Bone marrow (tissue), 2 donors: Measurements from ENCODE around the gene COL6A3.
"Not testable (repeated sequence)": the region's sequence is repeated elsewhere in the genome, so short reads cannot be mapped to it uniquely, and the experiment has no call there.

ENCODE experiments used
- DNase-seq, 2 donors: peaks; one replicate each; lab custom pipeline; 2025; lab: John Stamatoyannopoulos, UW

Gene COL6A3

DNA sequence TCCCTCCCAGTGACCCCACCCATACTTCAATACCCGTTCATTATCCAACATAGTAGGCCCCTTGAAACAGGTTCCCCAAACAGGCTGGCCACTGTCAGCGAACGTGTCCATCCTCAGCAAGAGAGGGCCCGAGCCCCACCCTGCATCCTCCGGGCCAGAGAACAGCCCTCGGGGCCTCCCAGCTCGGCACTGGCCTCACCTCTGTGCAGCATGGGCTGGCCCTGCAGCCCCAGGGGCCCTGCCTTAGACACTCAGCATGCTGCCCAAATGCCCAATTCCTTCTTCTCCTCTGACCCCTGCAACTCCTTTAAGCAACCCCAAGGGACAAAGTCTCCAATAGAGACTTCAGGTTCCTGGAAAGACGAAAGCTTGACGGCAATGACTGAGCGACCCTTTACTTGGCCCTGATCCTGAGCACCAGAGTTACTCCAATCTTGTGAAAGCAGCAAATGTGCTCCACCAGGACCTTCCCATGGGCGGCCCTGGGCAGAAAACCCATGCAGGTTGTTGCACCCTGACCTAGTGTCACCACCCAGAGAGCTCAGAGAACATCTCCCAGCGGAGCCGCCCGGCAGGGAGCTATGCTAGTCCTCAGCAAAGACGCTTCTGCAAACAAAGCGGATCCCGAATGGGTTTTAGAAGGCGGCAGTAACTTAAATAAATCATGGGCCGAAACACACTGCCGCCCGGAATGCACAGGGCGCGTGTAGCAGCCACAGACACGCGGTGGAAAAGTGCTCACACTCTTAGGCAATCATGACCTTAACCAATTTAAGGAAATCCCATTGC lies 782 bp downstream of the COL6A3 start:
- DNase-seq, result no peak

DNA sequence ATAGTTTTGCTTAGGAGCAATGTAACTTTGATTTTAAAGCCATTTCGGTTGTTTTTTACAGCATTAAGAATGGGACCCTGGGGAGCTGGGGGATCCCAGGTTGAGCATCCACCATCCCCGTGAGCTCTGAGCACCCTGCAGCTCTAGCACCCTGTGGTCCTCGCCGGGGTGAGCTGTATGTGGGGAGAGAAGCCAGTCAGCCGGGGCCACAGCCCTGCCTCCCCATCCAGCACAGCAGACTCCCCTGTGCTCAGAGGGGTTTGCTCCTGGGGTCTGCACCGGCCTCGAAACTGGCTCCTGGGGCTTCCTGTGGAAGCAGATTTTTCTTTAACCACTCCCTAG lies 1.3 kb downstream of the COL6A3 start:
- DNase-seq, result no peak

DNA sequence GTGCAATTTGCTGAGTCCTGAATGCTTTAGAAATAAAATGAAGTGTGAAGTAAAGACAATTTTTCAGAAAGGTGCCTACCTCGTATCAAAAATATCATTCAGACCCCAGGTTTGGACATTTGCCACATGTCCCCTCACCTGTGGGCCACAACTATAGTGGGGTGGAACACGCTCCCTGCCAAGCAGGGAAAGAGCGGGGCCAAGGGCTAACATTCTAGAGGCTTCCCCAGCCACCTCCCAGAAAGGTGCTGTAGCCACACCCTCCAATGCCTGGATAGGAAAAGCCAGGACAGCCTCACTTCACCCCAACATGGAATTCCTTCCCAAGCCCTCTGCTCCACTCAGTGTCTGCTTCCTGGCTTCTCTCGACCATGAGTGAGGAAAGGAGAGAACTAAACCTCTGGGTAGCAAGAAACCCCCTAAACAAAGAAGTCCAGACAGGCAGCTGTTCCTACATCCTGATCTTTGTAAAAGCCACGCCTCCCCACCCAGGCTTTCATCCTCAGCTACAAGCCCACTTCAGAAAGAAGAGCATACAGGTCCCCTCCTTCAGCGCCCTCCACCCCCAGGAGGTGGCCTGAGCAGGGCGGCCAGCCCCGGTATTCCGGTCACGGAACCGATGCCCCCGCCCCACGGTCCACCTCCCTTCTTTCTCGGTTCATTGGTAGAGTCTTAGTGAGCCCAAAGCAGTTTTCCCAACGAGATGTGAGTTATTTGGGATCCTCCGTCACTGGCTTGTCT lies 2.1 kb downstream of the COL6A3 start:
- no peak for DNase-seq

DNA sequence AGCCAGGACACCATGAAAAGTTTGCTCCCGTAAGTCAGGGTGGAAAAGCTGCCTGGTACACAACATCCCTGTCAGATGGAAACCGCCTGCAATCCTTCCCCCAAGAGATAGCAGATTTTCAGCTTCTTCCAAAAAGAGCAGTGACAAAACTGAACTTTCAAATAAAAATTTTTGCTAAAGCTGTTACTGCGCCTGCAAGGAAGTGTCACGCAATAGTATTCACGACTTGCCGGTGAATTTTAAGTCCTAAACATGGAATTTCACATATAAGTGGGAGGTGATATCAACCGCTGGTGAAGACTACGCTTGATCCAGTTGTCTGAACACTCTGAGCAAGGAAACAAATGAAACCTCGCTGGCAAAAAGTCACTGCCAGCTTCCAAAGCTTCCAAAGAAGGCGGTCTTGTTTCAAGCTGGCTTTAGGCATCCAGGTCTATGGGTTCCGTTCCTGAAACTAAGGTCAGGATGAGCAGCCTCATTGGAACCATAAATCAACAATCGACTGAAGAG lies 2.8 kb downstream of the COL6A3 start:
- no peak for DNase-seq

DNA sequence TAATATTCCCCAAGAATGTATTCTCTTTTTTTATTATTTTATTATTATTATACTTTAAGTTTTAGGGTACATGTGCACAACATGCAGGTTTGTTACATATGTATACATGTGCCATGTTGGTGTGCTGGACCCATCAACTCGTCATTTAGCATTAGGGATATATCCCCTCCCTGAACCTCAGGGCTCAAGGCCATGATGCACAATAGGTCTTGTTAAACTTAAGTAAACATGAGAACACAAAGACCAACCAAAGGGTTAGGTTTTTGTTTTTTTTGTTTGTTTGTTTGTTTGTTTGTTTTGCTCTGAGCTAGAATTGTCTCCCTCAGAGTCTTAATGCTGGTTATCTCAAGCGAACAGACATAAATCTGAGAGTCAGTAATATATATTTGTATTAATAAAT lies 4.7 kb downstream of the COL6A3 start:
- not testable (repeated sequence) for DNase-seq

GRCh38 chr2:237408335-237409000 lies 5.5 kb downstream of the COL6A3 start:
- DNase-seq, result no peak

- no peak for DNase-seq
Observed at GRCh38 chr2:237407700-237408099, 6.3 kb downstream of the COL6A3 start.

DNA sequence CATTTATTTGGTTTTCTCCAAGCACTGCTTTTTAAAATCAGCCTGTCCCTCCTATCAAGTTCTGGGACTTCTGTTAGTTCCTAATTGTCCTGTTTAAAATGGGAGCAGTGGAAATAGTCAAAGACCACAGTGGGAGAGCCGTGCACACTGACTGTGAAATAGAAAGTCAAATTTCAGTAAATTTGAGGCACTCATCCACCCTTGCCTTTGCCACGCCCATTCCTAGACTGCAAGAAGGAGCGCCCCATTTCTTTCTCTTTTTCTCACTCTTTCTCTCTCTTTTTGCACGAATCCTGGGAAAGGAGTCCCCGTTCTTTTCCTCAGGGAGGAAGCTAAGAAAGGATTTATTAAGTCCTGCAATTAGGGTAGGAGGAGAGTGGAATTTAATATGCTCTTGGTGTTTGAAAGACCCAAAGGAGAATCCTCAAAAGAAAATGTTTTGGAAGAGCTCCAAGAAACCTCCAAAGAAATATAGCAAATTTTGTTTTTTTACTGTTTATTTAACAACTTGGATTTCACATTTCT lies 7.5 kb downstream of the COL6A3 start:
- no peak for DNase-seq

- DNase-seq, result no peak
Observed at GRCh38 chr2:237405605-237406004, 8.4 kb downstream of the COL6A3 start.

DNA sequence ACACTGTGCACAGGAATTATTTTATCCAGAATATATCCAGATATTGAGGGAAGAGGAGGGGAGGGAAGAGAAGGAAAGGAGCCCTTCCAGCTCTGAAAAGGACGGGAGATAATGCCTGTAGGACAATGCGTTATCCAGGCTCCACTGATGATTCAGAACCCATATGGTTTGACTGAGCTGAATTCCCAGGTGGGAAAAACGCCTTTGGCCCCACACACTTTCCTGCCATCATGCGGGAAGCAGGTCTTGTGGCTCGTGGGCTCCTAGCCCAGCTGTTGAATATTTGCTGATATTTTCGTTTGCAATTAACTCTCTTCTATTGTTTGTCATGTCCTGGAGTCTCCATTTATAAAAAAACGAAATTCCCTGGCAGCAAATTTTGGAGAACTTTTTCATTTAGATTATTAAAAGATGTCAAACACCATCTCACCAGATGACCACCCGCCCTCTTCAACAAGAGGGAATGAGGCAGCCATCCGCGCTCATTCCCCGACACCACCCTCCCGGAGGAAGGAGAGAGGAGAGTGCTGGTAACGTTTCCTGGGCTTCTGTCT lies 8.9 kb downstream of the COL6A3 start:
- no peak for DNase-seq

DNA sequence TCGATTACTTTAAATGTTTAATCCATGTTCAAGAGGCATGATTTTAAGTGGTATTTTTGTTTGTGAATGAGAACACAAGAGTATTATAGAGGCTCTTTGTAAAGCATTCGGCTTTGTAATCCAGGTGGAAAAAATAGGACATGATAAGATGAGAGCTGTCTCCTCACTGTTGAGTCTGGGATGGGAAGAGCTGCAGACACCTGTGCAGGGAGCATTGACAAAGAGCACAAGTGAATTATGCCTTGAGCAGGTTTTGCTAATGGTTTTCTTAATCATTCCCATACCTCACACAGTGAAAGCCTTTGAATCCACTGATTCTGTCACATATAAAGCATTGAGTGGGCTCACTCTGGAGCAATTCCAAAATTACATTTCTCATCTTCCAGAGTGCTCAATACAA lies 9.6 kb downstream of the COL6A3 start:
- DNase-seq, result no peak

DNA sequence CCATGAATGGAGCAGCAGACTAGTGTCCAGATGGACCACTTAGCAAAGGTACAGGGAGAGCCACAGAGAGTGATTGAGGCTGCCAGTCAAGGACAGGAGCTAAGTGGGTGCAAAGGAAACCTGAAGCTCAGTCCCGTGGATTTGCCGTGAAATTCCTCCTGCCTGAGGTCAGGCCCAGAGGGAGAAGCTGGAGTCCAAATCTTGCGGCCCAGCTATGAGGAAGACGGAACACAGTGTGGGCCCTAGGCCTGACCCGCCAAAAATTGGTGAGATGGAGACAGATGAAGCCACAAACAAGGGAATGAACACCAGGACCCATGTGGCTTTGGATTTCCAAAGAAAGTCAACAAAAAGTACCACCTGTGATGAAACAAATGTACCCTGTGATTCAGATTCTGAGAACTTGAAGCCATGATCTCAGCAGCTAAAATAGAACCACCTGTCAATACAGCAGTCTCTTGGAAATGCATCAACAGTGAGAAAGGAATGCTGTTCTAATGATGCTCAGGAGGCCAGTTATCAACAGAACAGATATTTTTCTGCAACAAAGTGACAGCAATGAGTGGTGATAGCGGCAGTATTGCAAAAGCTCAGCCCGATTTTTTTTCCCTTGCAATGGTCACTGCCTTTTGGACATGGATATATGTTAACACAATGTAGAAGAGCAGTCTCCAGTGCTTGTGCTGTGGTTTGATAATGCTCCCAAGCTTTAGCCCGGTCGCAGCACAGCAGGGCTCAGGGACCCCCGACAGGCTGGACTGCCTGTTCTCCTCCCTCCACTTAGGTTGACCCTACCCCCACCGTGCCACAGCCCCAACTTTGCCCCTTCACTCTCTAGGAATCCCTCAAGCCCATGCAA lies 10.7 kb downstream of the COL6A3 start:
- DNase-seq, result no peak

- DNase-seq, result no peak
Observed at GRCh38 chr2:237400199-237400598, 13.8 kb downstream of the COL6A3 start.

- DNase-seq, result no peak
Observed at GRCh38 chr2:237397072-237397471, 16.9 kb downstream of the COL6A3 start.

- no peak for DNase-seq
Observed at GRCh38 chr2:237393523-237393922, 20.4 kb downstream of the COL6A3 start.

GRCh38 chr2:237392186-237392585 lies 21.8 kb downstream of the COL6A3 start:
- no peak for DNase-seq

- no peak for DNase-seq
Observed at GRCh38 chr2:237391140-237391539, 22.8 kb downstream of the COL6A3 start.

DNA sequence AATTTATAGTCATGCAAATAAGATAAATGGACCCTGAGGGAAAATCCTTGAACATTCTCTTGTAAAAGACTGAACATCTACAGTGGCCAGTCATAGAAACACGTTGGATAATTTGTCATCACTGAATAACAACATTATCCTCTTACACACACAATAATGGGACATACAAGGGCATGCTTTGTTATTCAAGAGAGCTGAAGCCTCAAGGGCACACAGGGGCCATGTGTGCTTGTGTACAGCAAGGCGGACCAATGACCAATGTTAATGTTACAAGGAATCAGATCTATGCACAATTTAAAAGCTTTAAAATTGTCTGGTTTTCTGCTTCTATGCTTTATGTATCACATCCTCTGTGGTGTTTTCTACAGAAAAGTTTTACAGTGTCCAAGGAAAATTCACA lies 23.7 kb downstream of the COL6A3 start:
- DNase-seq, result no peak

DNA sequence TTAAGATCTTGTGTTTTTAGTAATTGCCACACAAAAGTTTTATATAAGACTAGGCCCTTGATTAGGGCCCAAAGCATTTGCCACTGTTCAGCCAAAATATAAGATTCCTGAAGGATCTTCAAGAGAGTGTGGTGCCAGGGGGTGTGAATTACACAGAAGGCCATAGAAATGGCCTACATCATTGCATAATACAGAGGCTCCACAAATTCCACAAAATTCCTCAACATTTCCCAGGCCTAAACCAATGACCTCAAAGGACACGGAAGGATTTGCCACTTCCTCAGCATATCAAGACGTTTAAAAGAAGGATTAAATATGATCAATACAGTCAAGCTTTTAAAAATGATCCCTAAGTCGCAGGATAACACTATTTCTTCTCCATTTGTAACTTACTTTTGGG lies 24.1 kb downstream of the COL6A3 start:
- no peak for DNase-seq

GRCh38 chr2:237388036-237388435 lies 25.9 kb downstream of the COL6A3 start:
- no peak for DNase-seq

GRCh38 chr2:237384672-237385020 lies 29.3 kb downstream of the COL6A3 start:
- no peak for DNase-seq
